HepG2 (cell line): ENCODE data around the gene SYVN1. TPM values are rescaled to one million over a fixed set of nuclear protein-coding genes. Genes with fewer than 3 reads are reported as not detected.

ENCODE experiments used
- ATAC-seq: fragments of 200-7000 bp; cut with Tn5 transposase; 3 replicates; pipeline ENCODE4 v1.9.1; 2020; ENCODE audit warnings: mild to moderate bottlenecking, moderate library complexity
- BruUV-seq: library from RNA; stranded (reverse); fragments of 400-500 nt; replicated peaks from 2 replicates; lab custom pipeline; 2021; lab: Mats Ljungman, UMichigan
- CTCF ChIA-PET: fragments of 300-600 bp; formaldehyde crosslinking; extraction: SDS; loops from one replicate; lab custom pipeline; 2021; ENCODE audit warnings: low total read pairs, inconsistent platforms, low intra/inter-chr PET ratio; lab: Yijun Ruan, JAX
- POLR2A ChIA-PET: fragments of 350-600 bp; sonication (Branson Sonifier 250); formaldehyde crosslinking; loops from one replicate; lab custom pipeline; 2020; ENCODE audit warnings: antibody characterized with exemption, inconsistent platforms; lab: Yijun Ruan, JAX
- DNase-seq: peaks from one replicate; pipeline ENCODE4 v3.0.0-alpha.2; 2015; ENCODE audit warnings: low spot score
- FAIRE-seq: peaks from 3 replicates; lab custom pipeline; 2011; peaks lifted over from hg19 to GRCh38; lab: Jason Lieb, UNC
- H2AFZ ChIP-seq: one replicate; pipeline ENCODE4 v1.6.1; 2011; ENCODE audit warnings: low read length, inconsistent platforms
- H3K27ac ChIP-seq: fragments of 300-600 bp; 3 replicates; pipeline ENCODE4 v1.8.0; 2011; ENCODE audit warnings: mixed run types, mild to moderate bottlenecking, mixed read lengths, low read length, inconsistent platforms; ENCODE audit not compliant: insufficient read depth; ENCODE audit errors: extremely low read length
- H3K27me3 ChIP-seq, 2 experiments: fragments of 200-600 bp in 1 of 2; 2 replicates in 1 of 2; 3 replicates in 1 of 2; pipeline versions ENCODE4 v1.6.0 to v1.8.0; 2011; ENCODE audit warnings: low read length in 2 of 2, mild to moderate bottlenecking in 2 of 2, moderate library complexity in 2 of 2, inconsistent platforms in 1 of 2; ENCODE audit not compliant: insufficient read depth in 2 of 2, control insufficient read depth in 1 of 2
- H3K36me3 ChIP-seq, 2 experiments: fragments of 200-600 bp in 1 of 2; replicated peaks in 1 of 2; 2 replicates in 1 of 2; 3 replicates in 1 of 2; pipeline versions ENCODE4 v1.5.1 to v1.8.0; 2011; ENCODE audit warnings: low read length in 2 of 2, inconsistent platforms in 1 of 2; ENCODE audit not compliant: insufficient read depth in 2 of 2, control insufficient read depth in 1 of 2
- H3K4me1 ChIP-seq: 2 replicates; pipeline ENCODE4 v1.5.1; 2012; ENCODE audit warnings: low read length, inconsistent platforms; ENCODE audit not compliant: insufficient read depth
- H3K4me2 ChIP-seq: 2 replicates; pipeline ENCODE4 v1.6.0; 2011; ENCODE audit warnings: low read depth, low read length, inconsistent platforms
- H3K4me3 ChIP-seq, 3 experiments: fragments of 200-600 bp in 1 of 3; sonication (generic), shearing (Covaris generic) in 1 of 3; replicated peaks in 1 of 3; 2 replicates each; pipeline ENCODE4 v1.5.1; 2011 to 2016; ENCODE audit warnings: low read length in 3 of 3, inconsistent platforms in 2 of 3, low read depth in 2 of 3, mild to moderate bottlenecking in 2 of 3, control low read depth in 1 of 3, mixed read lengths in 1 of 3; ENCODE audit not compliant: insufficient read depth in 1 of 3
- H3K79me2 ChIP-seq: one replicate; pipeline ENCODE4 v1.6.1; 2011; ENCODE audit warnings: low read length, inconsistent platforms; ENCODE audit not compliant: insufficient read depth
- H3K9ac ChIP-seq: 2 replicates; pipeline ENCODE4 v1.6.0; 2011; ENCODE audit warnings: mild to moderate bottlenecking, low read depth, low read length, inconsistent platforms; ENCODE audit not compliant: insufficient read depth
- H3K9me3 ChIP-seq: 2 replicates; pipeline ENCODE4 v1.5.1; 2012; ENCODE audit warnings: mild to moderate bottlenecking, low read length
- H4K20me1 ChIP-seq: 2 replicates; pipeline ENCODE4 v1.6.0; 2011; ENCODE audit warnings: inconsistent platforms, mild to moderate bottlenecking, low read length, moderate library complexity; ENCODE audit not compliant: insufficient read depth
- CBX1 ChIP-seq: IDR thresholded peaks from one replicate; pipeline ENCODE4 v1.6.1; 2016; ENCODE audit warnings: antibody characterized with exemption, low read depth
- DR1 ChIP-seq: sonication (generic); formaldehyde crosslinking; IDR thresholded peaks from 2 replicates; pipeline ENCODE4 v1.8.0; 2021; ENCODE audit warnings: mild to moderate bottlenecking, missing genetic modification reagents, inconsistent platforms
- FOXC1 ChIP-seq: sonication (generic); formaldehyde crosslinking; IDR thresholded peaks from 2 replicates; pipeline ENCODE4 v1.8.0; 2022; ENCODE audit warnings: mild to moderate bottlenecking, missing genetic modification reagents, borderline replicate concordance
- HIVEP1 ChIP-seq: sonication (generic); formaldehyde crosslinking; IDR thresholded peaks from 2 replicates; pipeline ENCODE4 v1.4.0; 2020; ENCODE audit warnings: mild to moderate bottlenecking, missing genetic modification reagents
- HMGA1 ChIP-seq: sonication (generic); formaldehyde crosslinking; conservative IDR thresholded peaks from 2 replicates; pipeline ENCODE4 v1.4.0; 2020; ENCODE audit warnings: missing genetic modification reagents
- MEIS1 ChIP-seq: sonication (generic); formaldehyde crosslinking; IDR thresholded peaks from 2 replicates; pipeline ENCODE4 v1.9.0; 2021; ENCODE audit warnings: mild to moderate bottlenecking, missing genetic modification reagents, moderate library complexity, borderline replicate concordance
- MLLT10 ChIP-seq: sonication (generic); formaldehyde crosslinking; IDR thresholded peaks from 2 replicates; pipeline ENCODE4 v1.4.0; 2020; ENCODE audit warnings: missing genetic modification reagents
- MTF1 ChIP-seq: sonication (generic); formaldehyde crosslinking; IDR thresholded peaks from 2 replicates; pipeline ENCODE4 v1.5.0; 2020; ENCODE audit warnings: missing genetic modification reagents
- MYPOP ChIP-seq: sonication (generic); formaldehyde crosslinking; IDR thresholded peaks from 2 replicates; pipeline ENCODE4 v1.8.1; 2023; ENCODE audit warnings: mild to moderate bottlenecking, moderate library complexity, missing genetic modification reagents
- NCOR1 ChIP-seq: fragments of 200-600 bp; sonication (generic); IDR thresholded peaks from 2 replicates; pipeline ENCODE4 v1.7.0; 2017; ENCODE audit warnings: antibody characterized with exemption, low read length, borderline replicate concordance
- TFDP1 ChIP-seq: IDR thresholded peaks from 2 replicates; pipeline ENCODE4 v1.6.1; 2016; ENCODE audit warnings: missing compliant biosample characterization, missing genetic modification reagents, borderline replicate concordance
- ZBTB38 ChIP-seq: sonication (generic); formaldehyde crosslinking; IDR thresholded peaks from 2 replicates; pipeline ENCODE4 v1.5.1; 2020; ENCODE audit warnings: mild to moderate bottlenecking, missing genetic modification reagents
- ZFX ChIP-seq: sonication (generic); formaldehyde crosslinking; IDR thresholded peaks from 2 replicates; pipeline ENCODE4 v1.4.0; 2020; ENCODE audit warnings: mild to moderate bottlenecking, low read depth, missing genetic modification reagents, moderate library complexity
- ZMYM3 ChIP-seq: sonication (generic); formaldehyde crosslinking; IDR thresholded peaks from 2 replicates; pipeline ENCODE4 v1.5.1; 2020; ENCODE audit warnings: mild to moderate bottlenecking, missing genetic modification reagents
- ZNF558 ChIP-seq: sonication (generic); formaldehyde crosslinking; IDR thresholded peaks from 2 replicates; pipeline ENCODE4 v1.9.0; 2022; ENCODE audit warnings: mild to moderate bottlenecking, missing genetic modification reagents, borderline replicate concordance
- ZNF7 ChIP-seq: IDR thresholded peaks from 2 replicates; pipeline ENCODE4 v1.6.1; 2016; ENCODE audit warnings: missing biosample characterization, missing genetic modification reagents
- ZSCAN29 ChIP-seq: sonication (generic); formaldehyde crosslinking; conservative IDR thresholded peaks from 2 replicates; pipeline ENCODE4 v1.4.0; 2020; ENCODE audit warnings: mild to moderate bottlenecking, missing genetic modification reagents
- WGBS: methylation state at CpG from one replicate; pipeline ENCODE4 v1.1.6; 2017; ENCODE audit warnings: low lambda C conversion rate; 5-methylcytosine and 5-hydroxymethylcytosine counted together
- in situ Hi-C: cut with HindIII; loops from 2 replicates; pipeline ENCODE4 v1.10.0; 2017; ENCODE audit warnings: low pct_unique_long_range_greater_than_20kb; ENCODE audit not compliant: extremely low pct_ligation_motif_present
- intact Hi-C: fragments of 100-400 bp; cut with micrococcal nuclease; formaldehyde crosslinking; loops from one replicate; pipeline ENCODE4 v1.10.0; 2022; ENCODE audit not compliant: unreplicated experiment
- polyA plus RNA-seq, 8 experiments: library from polyadenylated mRNA; depleted of rRNA in 3 of 8; stranded (reverse) in 7 of 8; unstranded in 1 of 8; fragments of >200 nt; fragmentation: Illumina TruSeq in 4 of 8; extraction: Trizol in 4 of 8; gene quantifications; 2 replicates each; pipeline versions ENCODE4 v1.2.1 to v1.2.3, GENCODE V29; 2011 to 2016; ENCODE audit warnings: low read depth in 4 of 8, missing spikeins in 1 of 8, mixed read lengths in 1 of 8; ENCODE audit not compliant: insufficient read depth in 1 of 8
- total RNA-seq, 5 experiments: library from RNA; depleted of rRNA; stranded (reverse); fragments of >200 nt; fragmentation: Illumina TruSeq; extraction: Trizol; gene quantifications; 2 replicates each; pipeline ENCODE4 v1.2.3, GENCODE V29; 2016; ENCODE audit warnings: low read depth in 1 of 5
- TF ChIP-seq, protein P1 (sequence below): sonication (generic); formaldehyde crosslinking; IDR thresholded peaks from 2 replicates; pipeline ENCODE4 v1.5.1; 2020; ENCODE audit warnings: mild to moderate bottlenecking, missing genetic modification reagents, moderate library complexity
- TF ChIP-seq, protein P2 (sequence below): sonication (generic); IDR thresholded peaks from 2 replicates; pipeline ENCODE4 v1.6.1; 2016; ENCODE audit warnings: low read depth, borderline replicate concordance

The SYVN1 gene
- total and polyA plus RNA-seq, 2 of the 13 experiments (the other 11 are each of a cell fraction or from before 2014, with no cell fraction given) = 10.3 to 22.5 TPM

DNA sequence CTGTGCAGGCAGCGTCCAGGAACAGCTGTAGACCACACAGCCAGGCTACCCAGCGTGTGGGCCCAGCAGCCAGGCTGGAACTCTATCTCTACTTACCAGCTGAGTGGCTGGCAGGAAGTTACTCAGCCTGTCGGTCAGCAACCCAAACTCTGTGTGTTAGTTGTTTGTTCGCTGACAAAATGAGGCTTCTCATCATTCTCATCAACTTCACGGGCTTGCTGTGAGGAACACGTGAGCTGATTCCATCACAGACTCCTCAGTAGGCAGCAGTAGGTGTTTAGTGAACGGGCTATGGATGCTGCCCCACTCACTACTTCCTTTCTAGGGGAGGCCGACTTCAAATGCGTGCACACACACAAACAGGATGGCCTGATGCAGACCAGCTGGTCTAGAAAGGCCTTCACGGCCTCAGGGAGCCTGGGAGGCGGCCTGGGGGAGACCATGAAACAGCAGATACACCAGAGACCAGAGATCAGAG is 34.9 kb upstream of the SYVN1 start:
- POLR2A ChIA-PET = interaction anchor here (1.0 to 6.5 kb wide), 7 partner anchors 11 to 57 kb away, joined by 3 to 74 read pairs (median 5); partner anchors contain the start of genes CAPN1, FAU, MRPL49 and TM7SF2
- no peak for DNase-seq
- Histone ChIP-seq H3K9ac (peak overlapping the region; percentile 49; the same call in 1 of the 2 replicates), H3K79me2 (no peaks in the 10 kb centered on the region), H2AFZ (peak overlapping the region; percentile 93), H3K9me3 (no peaks in the 10 kb centered on the region), H3K27ac (peak overlapping the region; percentile 55), H3K4me3 (peak overlapping the region in 2 of 3 experiments; percentile 15 to 30; a peak in 2 of 6 replicates), H3K4me1 (peaks cover 82% of the 10 kb centered on the region), H3K27me3 (no peaks in the 10 kb centered on the region), H3K36me3 (no peaks in the 10 kb centered on the region), H3K4me2 (peak overlapping the region; percentile 21), H4K20me1 (no peaks in the 10 kb centered on the region)
- WGBS = 71% methylated on average over 7 of the region's 11 CpGs
- no peak for FAIRE-seq
- in situ Hi-C loops (no loop called here), intact Hi-C loops (no loop called here)
- CTCF ChIA-PET = no interaction called here
- peak; percentile 11; the same call in 2 of the 3 replicates for ATAC-seq
- BruUV-seq = no TSS peak
- TF ChIP-seq NCOR1 (no peak), TFDP1 (CRISPR knock-in tag) (no peak), MLLT10 (no peak), HMGA1 (CRISPR knock-in tag) (no peak), ZSCAN29 (no peak), ZBTB38 (CRISPR knock-in tag) (peak; percentile 85), MEIS1 (CRISPR knock-in tag) (no peak), DR1 (CRISPR knock-in tag) (no peak), FOXC1 (CRISPR knock-in tag) (no peak), CBX1 (no peak), ZFX (peak; percentile 41), ZMYM3 (CRISPR knock-in tag) (0 out of 2 replicates have a peak, but pooled peaks have one; percentile 24), ZNF558 (CRISPR knock-in tag) (no peak), MYPOP (no peak), ZNF7 (no peak), MTF1 (CRISPR knock-in tag) (no peak), HIVEP1 (CRISPR knock-in tag) (no peak)
- TF ChIP-seq, protein P1, sequence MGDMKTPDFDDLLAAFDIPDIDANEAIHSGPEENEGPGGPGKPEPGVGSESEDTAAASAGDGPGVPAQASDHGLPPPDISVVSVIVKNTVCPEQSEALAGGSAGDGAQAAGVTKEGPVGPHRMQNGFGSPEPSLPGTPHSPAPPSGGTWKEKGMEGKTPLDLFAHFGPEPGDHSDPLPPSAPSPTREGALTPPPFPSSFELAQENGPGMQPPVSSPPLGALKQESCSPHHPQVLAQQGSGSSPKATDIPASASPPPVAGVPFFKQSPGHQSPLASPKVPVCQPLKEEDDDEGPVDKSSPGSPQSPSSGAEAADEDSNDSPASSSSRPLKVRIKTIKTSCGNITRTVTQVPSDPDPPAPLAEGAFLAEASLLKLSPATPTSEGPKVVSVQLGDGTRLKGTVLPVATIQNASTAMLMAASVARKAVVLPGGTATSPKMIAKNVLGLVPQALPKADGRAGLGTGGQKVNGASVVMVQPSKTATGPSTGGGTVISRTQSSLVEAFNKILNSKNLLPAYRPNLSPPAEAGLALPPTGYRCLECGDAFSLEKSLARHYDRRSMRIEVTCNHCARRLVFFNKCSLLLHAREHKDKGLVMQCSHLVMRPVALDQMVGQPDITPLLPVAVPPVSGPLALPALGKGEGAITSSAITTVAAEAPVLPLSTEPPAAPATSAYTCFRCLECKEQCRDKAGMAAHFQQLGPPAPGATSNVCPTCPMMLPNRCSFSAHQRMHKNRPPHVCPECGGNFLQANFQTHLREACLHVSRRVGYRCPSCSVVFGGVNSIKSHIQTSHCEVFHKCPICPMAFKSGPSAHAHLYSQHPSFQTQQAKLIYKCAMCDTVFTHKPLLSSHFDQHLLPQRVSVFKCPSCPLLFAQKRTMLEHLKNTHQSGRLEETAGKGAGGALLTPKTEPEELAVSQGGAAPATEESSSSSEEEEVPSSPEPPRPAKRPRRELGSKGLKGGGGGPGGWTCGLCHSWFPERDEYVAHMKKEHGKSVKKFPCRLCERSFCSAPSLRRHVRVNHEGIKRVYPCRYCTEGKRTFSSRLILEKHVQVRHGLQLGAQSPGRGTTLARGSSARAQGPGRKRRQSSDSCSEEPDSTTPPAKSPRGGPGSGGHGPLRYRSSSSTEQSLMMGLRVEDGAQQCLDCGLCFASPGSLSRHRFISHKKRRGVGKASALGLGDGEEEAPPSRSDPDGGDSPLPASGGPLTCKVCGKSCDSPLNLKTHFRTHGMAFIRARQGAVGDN (CRISPR knock-in tag) = peak; percentile 53
- TF ChIP-seq, protein P2, sequence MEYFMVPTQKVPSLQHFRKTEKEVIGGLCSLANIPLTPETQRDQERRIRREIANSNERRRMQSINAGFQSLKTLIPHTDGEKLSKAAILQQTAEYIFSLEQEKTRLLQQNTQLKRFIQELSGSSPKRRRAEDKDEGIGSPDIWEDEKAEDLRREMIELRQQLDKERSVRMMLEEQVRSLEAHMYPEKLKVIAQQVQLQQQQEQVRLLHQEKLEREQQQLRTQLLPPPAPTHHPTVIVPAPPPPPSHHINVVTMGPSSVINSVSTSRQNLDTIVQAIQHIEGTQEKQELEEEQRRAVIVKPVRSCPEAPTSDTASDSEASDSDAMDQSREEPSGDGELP = peak; percentile 51; the same call in 1 of the 2 replicates
